Brain microvascular endothelial cell (primary cell): Measurements from ENCODE around the gene SWT1.

Source experiments
- DNase-seq: peaks from one replicate; pipeline ENCODE4 v3.0.0-alpha.2; 2020
- H3K27ac ChIP-seq: fragments of 250-450 bp; sonication (Bioruptor Pico); 2 replicates; pipeline ENCODE4 v1.5.1; 2020; ENCODE audit warnings: mild to moderate bottlenecking, moderate library complexity
- H3K27me3 ChIP-seq: fragments of 250-450 bp; sonication (Bioruptor Pico); replicated peaks from 2 replicates; pipeline ENCODE4 v1.5.1; 2020; ENCODE audit warnings: mild to moderate bottlenecking
- H3K36me3 ChIP-seq: fragments of 250-450 bp; sonication (Bioruptor Pico); replicated peaks from 2 replicates; pipeline ENCODE4 v1.5.1; 2020; ENCODE audit warnings: mild to moderate bottlenecking
- H3K4me3 ChIP-seq: 2 replicates; pipeline ENCODE4 v1.5.1; 2011; ENCODE audit warnings: low read depth, mild to moderate bottlenecking, control low read depth, low read length, moderate library complexity
- in situ Hi-C: cut with HindIII; loops from 2 replicates; pipeline ENCODE4 v1.10.0; 2017; ENCODE audit warnings: low sequenced_read_pairs, low pct_ligation_motif_present
- TF ChIP-seq, protein P1 (sequence below): IDR thresholded peaks from 2 replicates; pipeline ENCODE4 v1.5.1; 2011; ENCODE audit warnings: low read depth, mild to moderate bottlenecking, moderate library complexity, low read length, control low read depth, inconsistent platforms; ENCODE audit errors: missing control alignments

The SWT1 gene

DNA sequence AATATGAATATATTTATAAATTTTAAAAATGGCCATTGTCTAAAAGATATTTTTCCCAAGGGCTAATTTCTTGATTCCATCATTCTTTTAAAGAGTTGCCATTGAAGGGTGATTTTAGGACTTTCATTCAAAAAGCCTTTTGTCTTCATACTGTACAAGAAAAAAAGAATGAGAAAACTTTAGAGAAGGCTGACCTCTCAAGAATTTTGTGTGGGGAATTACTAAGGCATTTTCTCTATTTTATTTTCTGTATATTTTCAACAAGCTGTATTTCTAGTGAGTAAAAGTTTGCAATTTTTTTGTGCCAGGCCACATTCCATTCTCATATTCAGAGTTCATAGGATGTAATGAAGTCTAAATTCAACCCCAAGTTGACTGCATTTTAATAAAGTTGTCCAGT is 110.7 kb downstream of the SWT1 start:
- Histone ChIP-seq H3K4me3 (no peak overlapping the region), H3K27me3 (no peaks in the 10 kb centered on the region), H3K27ac (no peak overlapping the region), H3K36me3 (no peaks in the 10 kb centered on the region)
- in situ Hi-C loops: no loop called here
- TF ChIP-seq, protein P1, sequence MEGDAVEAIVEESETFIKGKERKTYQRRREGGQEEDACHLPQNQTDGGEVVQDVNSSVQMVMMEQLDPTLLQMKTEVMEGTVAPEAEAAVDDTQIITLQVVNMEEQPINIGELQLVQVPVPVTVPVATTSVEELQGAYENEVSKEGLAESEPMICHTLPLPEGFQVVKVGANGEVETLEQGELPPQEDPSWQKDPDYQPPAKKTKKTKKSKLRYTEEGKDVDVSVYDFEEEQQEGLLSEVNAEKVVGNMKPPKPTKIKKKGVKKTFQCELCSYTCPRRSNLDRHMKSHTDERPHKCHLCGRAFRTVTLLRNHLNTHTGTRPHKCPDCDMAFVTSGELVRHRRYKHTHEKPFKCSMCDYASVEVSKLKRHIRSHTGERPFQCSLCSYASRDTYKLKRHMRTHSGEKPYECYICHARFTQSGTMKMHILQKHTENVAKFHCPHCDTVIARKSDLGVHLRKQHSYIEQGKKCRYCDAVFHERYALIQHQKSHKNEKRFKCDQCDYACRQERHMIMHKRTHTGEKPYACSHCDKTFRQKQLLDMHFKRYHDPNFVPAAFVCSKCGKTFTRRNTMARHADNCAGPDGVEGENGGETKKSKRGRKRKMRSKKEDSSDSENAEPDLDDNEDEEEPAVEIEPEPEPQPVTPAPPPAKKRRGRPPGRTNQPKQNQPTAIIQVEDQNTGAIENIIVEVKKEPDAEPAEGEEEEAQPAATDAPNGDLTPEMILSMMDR: no peak
- no peak for DNase-seq

DNA sequence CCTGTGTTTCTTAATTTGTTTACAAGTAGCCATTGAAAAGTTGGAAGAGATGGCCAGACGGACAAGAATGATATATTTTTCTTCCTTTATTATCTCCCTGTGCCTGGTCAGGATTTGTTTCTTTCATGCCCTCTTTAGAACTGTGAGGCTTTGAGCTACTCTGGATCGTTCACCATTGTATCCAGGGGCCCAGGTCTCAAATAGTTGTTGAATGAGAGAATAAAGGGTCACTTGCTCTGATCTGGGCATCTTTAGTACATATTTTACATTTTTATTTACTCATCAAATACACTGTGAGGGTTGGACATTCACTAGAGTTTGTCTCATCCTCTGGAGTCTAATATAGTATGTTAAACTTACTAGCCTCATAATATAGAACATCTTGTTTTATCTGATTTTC is 111.4 kb downstream of the SWT1 start:
- H3K36me3 ChIP-seq: no peaks in the 10 kb centered on the region
- no peak overlapping the region for H3K27ac ChIP-seq
- no peak overlapping the region for H3K4me3 ChIP-seq
- in situ Hi-C loops: no loop called here
- no peaks in the 10 kb centered on the region for H3K27me3 ChIP-seq
- TF ChIP-seq, protein P1: no peak
- DNase-seq: no peak

DNA sequence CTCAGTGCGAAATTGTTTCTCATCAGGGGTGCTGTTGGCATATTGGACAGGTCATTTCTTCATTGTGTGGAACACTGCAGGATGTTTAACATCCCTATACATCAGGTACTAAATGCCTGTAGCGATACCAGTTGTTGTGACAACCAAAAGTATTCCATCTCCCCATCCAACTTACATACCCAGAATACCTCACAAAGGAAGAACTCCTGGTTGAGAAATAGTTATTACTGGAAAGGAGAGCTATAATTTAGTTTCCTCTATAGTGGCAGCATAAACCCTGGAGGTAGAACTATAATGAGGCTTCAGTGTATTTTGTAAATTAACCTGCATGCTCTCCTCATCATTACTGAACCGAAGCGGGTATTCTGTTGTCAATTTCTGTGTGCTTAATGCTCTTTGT is 115.0 kb downstream of the SWT1 start:
- no peak for DNase-seq
- no peaks in the 10 kb centered on the region for H3K27me3 ChIP-seq
- no peak overlapping the region for H3K27ac ChIP-seq
- no peaks in the 10 kb centered on the region for H3K36me3 ChIP-seq
- TF ChIP-seq, protein P1: no peak
- in situ Hi-C loops: no loop called here
- no peak overlapping the region for H3K4me3 ChIP-seq

DNA sequence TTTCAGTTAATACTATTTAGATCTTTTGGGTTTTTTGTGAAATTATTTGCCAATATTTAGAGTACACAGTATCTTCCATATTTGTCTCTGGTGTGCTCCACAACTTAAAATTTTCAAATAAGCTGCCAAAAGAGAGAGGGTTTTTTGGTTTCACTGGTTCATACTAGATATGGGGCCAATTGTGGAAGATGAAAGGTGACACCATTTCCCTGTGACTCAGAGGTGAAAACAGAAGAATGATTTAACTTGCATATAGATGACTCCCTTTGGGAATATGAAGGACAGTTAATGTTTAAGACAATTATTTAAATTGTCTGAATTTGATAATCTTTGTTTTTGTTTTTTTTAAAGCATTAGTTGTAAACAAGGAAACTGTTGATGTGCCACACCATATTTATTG is 122.6 kb downstream of the SWT1 start:
- TF ChIP-seq, protein P1: no peak
- Histone ChIP-seq H3K27ac (no peak overlapping the region), H3K4me3 (no peak overlapping the region), H3K27me3 (no peaks in the 10 kb centered on the region), H3K36me3 (no peaks in the 10 kb centered on the region)
- peak; percentile 36 for DNase-seq
- in situ Hi-C loops: no loop called here

DNA sequence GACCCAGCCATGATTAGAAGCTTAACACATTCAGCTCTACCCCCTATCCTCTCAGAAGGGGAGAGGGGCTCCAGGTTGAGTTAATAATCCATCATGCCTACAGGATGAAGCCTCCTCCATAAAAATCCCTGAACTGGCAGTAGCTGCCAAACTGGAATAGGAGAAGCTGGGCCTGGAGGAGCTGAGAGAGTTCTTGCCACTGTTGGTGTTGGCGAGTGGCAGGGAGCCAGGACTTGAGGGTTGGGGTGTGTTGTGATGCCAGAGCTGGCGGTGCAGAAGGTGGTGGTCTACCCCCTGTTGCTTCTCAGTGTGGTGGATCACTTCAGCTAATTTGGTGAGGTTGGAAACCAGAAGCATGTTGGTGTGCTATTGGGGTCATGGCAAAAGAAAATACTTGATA is 123.6 kb downstream of the SWT1 start:
- H3K36me3 ChIP-seq: no peaks in the 10 kb centered on the region
- H3K27ac ChIP-seq: no peak overlapping the region
- in situ Hi-C loops: no loop called here
- TF ChIP-seq, protein P1: no peak
- H3K4me3 ChIP-seq: no peak overlapping the region
- no peaks in the 10 kb centered on the region for H3K27me3 ChIP-seq
- no peak for DNase-seq

DNA sequence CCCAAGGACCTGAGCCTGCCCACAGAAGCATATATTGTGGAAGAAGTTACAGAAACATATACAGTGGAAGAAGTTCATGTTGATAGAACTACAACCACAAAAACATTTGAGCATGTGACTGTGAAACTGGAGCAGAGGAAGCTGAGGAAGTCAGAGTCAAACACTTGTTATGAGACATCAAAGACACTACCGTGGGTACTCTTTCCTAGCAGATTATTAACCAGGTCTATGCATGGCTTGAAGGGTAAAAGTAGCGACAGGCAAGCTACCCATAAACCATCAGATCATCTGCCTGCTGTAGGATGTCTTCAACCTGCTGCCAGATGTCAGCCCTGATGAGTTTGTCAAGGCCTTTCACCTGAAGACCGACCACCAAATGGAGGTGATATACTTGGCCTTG is 124.3 kb downstream of the SWT1 start:
- Histone ChIP-seq H3K4me3 (no peak overlapping the region), H3K27ac (no peak overlapping the region), H3K27me3 (no peaks in the 10 kb centered on the region), H3K36me3 (no peaks in the 10 kb centered on the region)
- in situ Hi-C loops: no loop called here
- no peak for DNase-seq
- TF ChIP-seq, protein P1: no peak
